NCI-H524 treated with DMSO at 0.1 percent for 48 hours (cell line): Measurements from ENCODE around the gene PCBP3.
"Not testable (repeated sequence)": the region's sequence is repeated elsewhere in the genome, so short reads cannot be mapped to it uniquely, and the experiment has no call there.

ENCODE experiments used
- DNase-seq: peaks from one replicate; lab custom pipeline; 2025; lab: John Stamatoyannopoulos, UW

Gene PCBP3

GRCh38 chr21:45969921-45970673 is 326.6 kb downstream of the PCBP3 start:
- DNase-seq, result no peak

GRCh38 chr21:45970674-45971615 is 327.4 kb downstream of the PCBP3 start:
- no peak for DNase-seq

- no peak for DNase-seq
Observed at GRCh38 chr21:45971616-45972352, 328.3 kb downstream of the PCBP3 start.

- DNase-seq, result no peak
Observed at GRCh38 chr21:45972353-45972715, 328.8 kb downstream of the PCBP3 start.

GRCh38 chr21:45972716-45973474 is 329.4 kb downstream of the PCBP3 start:
- DNase-seq, result peak; percentile 31

- DNase-seq, result peak; percentile 28
Observed at GRCh38 chr21:45973475-45974072, 330.0 kb downstream of the PCBP3 start.

- no peak for DNase-seq
Observed at GRCh38 chr21:45974073-45975019, 330.8 kb downstream of the PCBP3 start.

GRCh38 chr21:45975020-45975666 is 331.6 kb downstream of the PCBP3 start:
- no peak for DNase-seq

GRCh38 chr21:45975667-45976409 is 332.3 kb downstream of the PCBP3 start:
- DNase-seq, result not testable (repeated sequence)

- DNase-seq, result no peak
Observed at GRCh38 chr21:45976701-45977311, 333.3 kb downstream of the PCBP3 start.

- DNase-seq, result no peak
Observed at GRCh38 chr21:45977396-45977795, 333.9 kb downstream of the PCBP3 start.

- no peak for DNase-seq
Observed at GRCh38 chr21:45979141-45979631, 335.7 kb downstream of the PCBP3 start.

GRCh38 chr21:45979651-45980050 is 336.1 kb downstream of the PCBP3 start:
- DNase-seq, result no peak

- no peak for DNase-seq
Observed at GRCh38 chr21:45980271-45980670, 336.7 kb downstream of the PCBP3 start.

GRCh38 chr21:45980697-45981096 is 337.2 kb downstream of the PCBP3 start:
- DNase-seq, result no peak

GRCh38 chr21:45981151-45982091 is 337.9 kb downstream of the PCBP3 start, which contains the start of gene COL6A1:
Gene COL6A1, plus strand, starts transcription at chr21:45981770. Its CDS starts 81 bp downstream, at chr21:45981851.
- peak; percentile 34 for DNase-seq
